AG10803 (cell line): ENCODE data around the gene SMIM5.
"Not testable (repeated sequence)": the region's sequence is repeated elsewhere in the genome, so short reads cannot be mapped to it uniquely, and the experiment has no call there.

ENCODE experiments used
- DNase-seq: peaks from one replicate; pipeline ENCODE4 v3.0.0; 2010; ENCODE audit warnings: low read depth
- H3K4me3 ChIP-seq: 2 replicates; pipeline ENCODE4 v1.5.1; 2011; ENCODE audit warnings: mild to moderate bottlenecking, low read length, control low read depth
- CTCF ChIP-seq: conservative IDR thresholded peaks from 2 replicates; pipeline ENCODE4 v1.5.1; 2011; ENCODE audit warnings: mild to moderate bottlenecking, low read length, control low read depth, inconsistent platforms

Gene SMIM5

GRCh38 chr17:75635610-75636202, 2.5 kb downstream of the SMIM5 start:
- DNase-seq: no peak
- TF ChIP-seq CTCF: no peak
- H3K4me3 ChIP-seq: no peak overlapping the region

GRCh38 chr17:75636381-75637142, 3.3 kb downstream of the SMIM5 start:
- H3K4me3 ChIP-seq: no peak overlapping the region
- no peak for TF ChIP-seq CTCF
- no peak for DNase-seq

- DNase-seq: no peak
- no peak overlapping the region for H3K4me3 ChIP-seq
- no peak for TF ChIP-seq CTCF
Measured at GRCh38 chr17:75637143-75637538, 3.9 kb downstream of the SMIM5 start.

GRCh38 chr17:75637551-75637950, 4.3 kb downstream of the SMIM5 start:
- DNase-seq: no peak
- no peak overlapping the region for H3K4me3 ChIP-seq
- no peak for TF ChIP-seq CTCF

GRCh38 chr17:75638039-75638438, 4.8 kb downstream of the SMIM5 start:
- not testable (repeated sequence) for DNase-seq, H3K4me3 ChIP-seq

GRCh38 chr17:75638893-75639292, 5.7 kb downstream of the SMIM5 start:
- no peak for DNase-seq
- no peak for TF ChIP-seq CTCF

GRCh38 chr17:75639327-75639726, 6.1 kb downstream of the SMIM5 start:
- H3K4me3 ChIP-seq: no peak overlapping the region
- no peak for TF ChIP-seq CTCF
- no peak for DNase-seq

More at GRCh38 chr17:75638893-75639292, 5.7 kb downstream of the SMIM5 start:
- H3K4me3 ChIP-seq: no peak overlapping the region
